Measurements from ENCODE around the gene CYP4A22.

CYP4A22 gene

GRCh38 chr1:47181955-47182675 lies 44.9 kb downstream of the CYP4A22 start:
- no peak for TF ChIP-seq CTCF (IDR thresholded peaks at IDR 0.05)

- no peak for TF ChIP-seq CTCF (IDR thresholded peaks at IDR 0.05)
Observed at GRCh38 chr1:47182676-47183235, 45.5 kb downstream of the CYP4A22 start.

- no peak for TF ChIP-seq CTCF (IDR thresholded peaks at IDR 0.05)
Observed at GRCh38 chr1:47183308-47184089, 46.3 kb downstream of the CYP4A22 start.

GRCh38 chr1:47184090-47184821 lies 47.0 kb downstream of the CYP4A22 start:
- no peak for TF ChIP-seq CTCF (IDR thresholded peaks at IDR 0.05)

GRCh38 chr1:47184822-47185677 lies 47.8 kb downstream of the CYP4A22 start:
- TF ChIP-seq CTCF (IDR thresholded peaks at IDR 0.05) = no peak

- no peak for TF ChIP-seq CTCF (IDR thresholded peaks at IDR 0.05)
Observed at GRCh38 chr1:47186267-47187185, 49.3 kb downstream of the CYP4A22 start.

Data from LNCAP (cell line).